GM19023 (cell line): ENCODE results near the gene RRM2.
"Not testable (repeated sequence)": the region's sequence is repeated elsewhere in the genome, so short reads cannot be mapped to it uniquely, and the experiment has no call there.

Experiments used
- ATAC-seq: cut with Tn5 transposase; IDR thresholded peaks from one replicate; pipeline ENCODE4 v1.9.1; 2021; ENCODE audit warnings: mild to moderate bottlenecking, moderate library complexity; ENCODE audit not compliant: unreplicated experiment

Gene RRM2

DNA sequence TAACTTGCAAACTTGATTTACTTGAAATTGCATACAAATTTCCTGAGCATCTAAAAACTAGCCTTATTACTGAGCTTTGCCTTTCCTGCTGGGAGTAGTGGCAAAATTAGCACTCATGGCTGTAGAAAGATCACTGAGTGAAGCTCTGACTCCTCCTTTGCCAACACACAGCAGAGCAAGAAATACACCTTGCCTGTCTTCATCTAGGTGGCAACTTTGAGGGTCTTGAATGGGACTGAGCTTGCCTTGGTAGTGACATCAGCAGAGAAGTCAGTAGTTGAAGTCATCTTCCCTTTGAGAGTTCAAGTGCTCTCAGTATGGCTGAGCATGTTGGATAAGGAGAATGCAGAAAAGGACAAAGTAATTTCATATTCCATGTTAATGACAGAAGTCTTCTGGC, 5.9 kb downstream of the RRM2 start:
- no peak for ATAC-seq

DNA sequence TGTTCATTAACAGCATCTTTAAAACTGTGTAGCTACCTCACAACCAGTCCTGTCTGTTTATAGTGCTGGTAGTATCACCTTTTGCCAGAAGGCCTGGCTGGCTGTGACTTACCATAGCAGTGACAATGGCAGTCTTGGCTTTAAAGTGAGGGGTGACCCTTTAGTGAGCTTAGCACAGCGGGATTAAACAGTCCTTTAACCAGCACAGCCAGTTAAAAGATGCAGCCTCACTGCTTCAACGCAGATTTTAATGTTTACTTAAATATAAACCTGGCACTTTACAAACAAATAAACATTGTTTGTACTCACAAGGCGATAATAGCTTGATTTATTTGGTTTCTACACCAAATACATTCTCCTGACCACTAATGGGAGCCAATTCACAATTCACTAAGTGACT, 7.0 kb downstream of the RRM2 start:
- no peak for ATAC-seq

DNA sequence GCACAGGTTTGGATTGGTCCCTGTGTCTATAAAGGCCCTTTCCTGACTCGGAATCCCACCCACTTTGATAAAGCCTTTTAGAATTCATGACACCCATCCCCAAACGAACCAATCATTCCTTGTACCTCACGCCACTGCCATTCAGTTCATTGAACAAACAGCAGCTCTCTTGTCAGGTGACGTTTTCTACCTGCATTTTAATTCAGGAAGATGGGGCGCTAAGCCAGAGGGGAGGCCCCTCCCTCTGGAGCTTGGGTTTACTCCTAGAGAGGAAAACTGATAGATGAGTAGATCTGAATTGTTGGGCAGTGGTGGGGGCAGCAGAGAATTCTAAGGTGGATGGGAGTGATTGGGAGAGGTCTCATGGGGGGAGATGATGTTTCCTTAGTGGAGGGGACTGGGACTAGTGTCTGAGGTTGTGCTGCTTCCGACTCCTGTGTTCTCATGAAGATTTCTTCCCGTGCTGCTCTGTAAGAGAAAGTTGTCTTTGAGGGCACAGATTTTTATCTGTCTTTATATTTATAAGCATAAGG, 9.6 kb downstream of the RRM2 start:
- ATAC-seq: no peak

DNA sequence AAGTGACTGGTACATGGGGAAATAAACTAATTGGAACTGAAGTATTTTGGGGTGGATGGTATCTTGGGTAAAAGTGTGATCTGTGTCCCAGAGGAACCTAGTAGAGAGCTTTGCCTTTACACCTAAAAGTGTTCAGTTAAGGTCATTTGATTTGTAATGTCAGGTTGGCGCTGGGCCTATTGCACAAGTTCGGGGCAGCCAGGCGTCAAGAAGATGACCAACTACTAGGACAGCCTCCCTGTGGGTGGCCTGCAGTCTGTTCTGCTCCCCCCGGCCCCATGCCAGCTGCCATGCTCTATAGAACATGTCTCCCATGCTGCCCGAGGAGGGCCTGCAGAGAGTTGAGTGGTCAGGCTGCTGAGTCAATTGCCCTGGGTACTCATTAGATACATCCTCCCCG, 10.1 kb downstream of the RRM2 start:
- no peak for ATAC-seq

DNA sequence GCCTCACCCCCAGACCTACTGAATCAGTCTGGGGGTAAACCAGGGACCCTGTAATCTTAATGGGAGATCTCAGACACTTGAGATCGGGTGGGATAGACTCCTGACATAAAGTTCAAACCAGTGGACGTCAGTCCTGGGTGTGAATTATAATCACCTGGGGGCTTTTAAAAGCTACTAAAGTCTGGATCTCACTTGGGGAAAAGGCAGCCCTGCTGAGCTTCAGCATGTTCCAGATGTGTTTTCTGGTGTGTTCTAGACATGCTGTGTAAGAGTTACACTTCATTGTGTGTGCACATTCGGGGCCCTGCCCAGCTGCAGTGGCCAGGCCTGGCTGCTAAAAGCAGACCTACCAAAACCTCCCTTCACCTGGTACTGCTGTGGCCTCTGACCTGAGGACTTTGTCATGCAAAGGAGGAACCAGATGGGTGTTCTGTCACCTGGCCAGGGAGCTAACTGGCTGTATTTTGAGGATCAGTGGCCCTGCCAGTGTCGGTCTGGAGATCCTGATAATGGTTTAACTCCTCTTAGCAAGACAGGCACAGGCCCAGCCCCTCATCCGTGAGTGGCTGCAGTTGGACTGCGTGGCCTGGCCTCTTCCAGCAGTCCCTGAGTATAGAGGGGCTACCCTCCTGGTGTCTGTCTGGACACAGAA, 10.6 kb downstream of the RRM2 start:
- ATAC-seq: no peak

DNA sequence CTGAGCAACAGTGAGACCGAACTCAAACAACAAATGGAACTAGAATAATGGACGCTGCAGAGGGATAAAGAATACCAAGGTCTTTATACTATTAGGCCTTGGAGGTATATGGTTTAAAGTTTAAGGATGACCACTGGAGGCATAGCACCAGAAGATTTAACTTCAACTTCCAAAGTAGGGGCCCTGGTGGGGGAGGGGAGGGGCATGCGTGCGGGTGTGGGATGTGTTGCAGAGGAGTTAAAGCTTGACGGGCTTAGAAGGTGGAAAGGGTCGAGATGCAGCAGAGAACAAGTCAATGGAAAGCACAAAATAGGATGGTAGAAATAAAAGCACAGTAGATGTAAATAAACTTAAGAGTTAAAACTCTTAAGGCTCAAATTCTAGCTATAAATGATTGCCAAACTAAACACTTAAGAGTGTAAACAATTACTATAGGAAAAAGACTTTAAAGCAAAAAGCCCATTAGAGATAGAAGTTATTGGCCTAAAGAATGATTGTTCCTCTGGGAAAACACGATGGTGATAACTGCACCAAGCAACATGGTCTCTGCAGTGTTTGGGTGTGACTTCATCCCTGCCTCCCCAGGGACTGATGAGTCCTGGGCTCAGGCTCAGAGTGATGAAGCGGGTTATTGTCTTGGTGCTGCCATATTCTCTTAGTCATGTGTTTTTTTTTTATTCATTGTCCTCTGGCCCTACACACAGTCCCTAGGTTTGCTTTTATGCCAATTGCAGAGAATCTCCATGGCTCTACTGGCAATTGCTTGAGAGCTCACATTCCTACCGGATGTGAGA, 13.0 kb downstream of the RRM2 start:
- ATAC-seq: no peak

DNA sequence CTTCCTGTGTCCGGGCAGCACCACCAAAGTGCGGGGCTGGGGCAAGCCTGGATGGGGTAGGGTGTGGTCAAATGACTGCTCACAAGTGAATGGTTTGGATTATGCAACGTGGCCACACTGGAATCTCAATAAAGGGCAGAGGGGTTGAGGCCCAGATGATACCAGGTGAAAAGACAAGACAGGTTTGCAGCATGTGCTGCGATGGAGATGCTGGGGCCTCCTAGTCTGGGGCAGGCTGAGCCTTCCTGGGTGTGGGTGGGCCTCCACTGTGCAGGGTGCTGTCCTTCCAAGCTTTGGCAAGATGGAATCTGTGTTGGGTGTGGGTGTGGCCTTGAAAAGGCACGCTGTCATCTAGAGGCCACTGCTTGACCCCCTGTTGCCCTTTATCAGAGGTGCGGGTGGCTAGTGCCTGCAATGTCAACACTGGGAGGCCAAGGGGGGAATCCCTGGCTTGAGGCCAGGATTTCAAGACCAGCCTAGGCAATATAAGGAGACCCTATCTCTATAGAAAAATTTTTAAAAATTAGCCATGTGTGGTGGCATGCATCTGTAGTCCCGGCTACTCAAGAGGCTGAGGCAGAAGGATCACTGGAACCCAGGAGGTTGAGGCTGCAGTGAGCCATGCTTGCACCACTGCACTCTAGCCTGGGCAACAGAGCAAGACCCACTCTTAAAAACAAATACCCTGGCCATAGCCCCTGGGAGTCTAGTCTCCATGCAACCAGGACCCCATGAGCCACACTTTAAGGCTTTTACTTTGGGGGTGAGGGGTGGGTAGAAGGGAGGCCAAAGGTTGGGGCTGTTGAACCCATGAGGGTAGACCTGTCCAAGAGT, 13.8 kb downstream of the RRM2 start:
- no peak for ATAC-seq

DNA sequence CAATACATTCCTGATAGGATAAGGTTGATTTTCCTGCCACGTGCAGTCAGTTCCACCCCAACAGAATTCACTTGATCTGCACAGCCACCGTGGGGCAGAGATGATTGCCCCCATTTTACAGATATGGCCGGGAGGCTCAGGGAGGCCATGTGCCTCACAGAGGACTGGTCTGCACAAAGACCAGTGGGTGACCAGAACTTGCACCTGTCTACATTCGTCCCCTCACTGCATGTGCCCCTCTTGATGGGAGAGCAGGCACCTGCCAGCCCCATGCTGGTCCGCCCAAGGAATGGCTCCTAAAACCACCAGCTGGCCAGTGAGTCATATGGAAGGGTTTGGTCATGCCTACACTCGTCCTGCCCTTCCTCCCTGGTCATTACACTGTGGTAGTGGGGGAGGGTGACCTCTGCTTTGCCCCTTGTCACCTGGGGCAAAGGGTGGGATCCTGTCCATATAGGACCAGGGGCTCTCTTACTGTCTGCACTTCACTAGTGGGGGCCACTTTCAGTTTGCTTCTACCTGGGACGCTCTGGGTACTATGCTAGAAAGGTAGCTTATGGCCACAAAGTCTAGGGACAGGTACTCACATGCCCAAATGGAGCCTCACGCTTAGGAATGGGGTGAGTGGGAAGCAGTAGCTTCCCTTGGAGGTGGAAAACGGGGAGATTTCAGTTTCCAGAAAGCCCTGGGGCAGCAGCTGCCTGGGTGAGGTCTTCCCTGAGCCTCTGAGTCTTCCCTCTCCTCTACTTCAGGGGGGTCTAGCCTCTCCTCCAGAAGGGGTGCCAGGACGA, 14.7 kb downstream of the RRM2 start:
- no peak for ATAC-seq

DNA sequence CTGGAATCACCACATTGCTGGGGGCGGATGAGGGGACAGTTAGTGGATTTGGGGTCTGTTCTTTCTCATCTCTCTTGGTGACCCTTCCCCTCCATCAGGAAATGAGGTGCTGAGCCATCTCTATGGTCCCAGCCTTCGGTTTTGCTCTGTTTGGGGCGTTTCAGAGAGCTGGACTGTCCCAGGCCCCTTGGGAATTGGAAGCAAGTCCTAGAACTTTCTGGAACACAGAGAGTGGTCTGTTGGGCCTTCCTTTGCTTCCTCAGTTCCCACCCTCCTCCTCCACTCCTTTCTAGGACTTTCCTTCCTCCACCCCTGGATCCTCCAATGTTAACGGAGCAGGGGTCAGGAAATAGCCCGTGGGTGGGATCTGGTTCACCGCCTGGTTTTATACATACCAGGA, 17.0 kb downstream of the RRM2 start:
- ATAC-seq: no peak

DNA sequence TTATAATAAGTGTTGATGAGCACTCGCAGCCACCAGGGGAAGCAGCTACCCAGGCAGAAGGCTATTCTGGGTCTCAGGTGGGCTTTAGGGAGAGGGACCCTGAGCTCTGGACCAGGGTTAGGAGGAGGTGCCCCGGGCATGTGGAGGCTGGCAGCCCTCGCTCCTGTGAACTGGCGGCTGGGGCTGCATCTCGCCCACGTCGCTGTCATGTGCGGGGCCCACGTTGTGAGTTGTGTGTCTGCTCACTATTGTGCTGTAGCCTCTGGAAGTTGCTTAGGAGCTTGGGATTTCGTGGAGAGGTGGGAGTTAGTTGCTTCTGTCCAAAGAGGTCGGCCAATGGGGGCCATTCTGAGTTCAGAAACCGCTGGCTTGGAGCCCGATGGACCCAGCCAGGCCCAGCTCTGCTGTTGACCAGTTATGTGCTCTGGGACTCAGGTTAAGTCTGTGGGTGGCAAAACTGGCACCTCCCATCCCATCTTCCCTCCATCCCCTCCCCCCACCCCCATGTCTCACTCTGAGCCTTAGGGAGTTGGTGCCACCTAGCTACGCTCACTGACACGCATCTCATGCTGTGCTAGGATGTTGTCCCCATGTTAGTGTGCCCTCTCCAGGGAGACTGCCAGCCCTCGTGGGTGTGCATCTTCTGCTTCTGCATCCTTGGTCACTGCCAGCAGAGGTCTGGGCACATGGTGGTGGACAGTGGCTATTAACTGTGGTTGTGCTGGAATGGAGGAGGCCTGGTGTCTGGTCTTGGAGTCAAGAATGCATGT, 18.5 kb downstream of the RRM2 start:
- ATAC-seq: no peak

DNA sequence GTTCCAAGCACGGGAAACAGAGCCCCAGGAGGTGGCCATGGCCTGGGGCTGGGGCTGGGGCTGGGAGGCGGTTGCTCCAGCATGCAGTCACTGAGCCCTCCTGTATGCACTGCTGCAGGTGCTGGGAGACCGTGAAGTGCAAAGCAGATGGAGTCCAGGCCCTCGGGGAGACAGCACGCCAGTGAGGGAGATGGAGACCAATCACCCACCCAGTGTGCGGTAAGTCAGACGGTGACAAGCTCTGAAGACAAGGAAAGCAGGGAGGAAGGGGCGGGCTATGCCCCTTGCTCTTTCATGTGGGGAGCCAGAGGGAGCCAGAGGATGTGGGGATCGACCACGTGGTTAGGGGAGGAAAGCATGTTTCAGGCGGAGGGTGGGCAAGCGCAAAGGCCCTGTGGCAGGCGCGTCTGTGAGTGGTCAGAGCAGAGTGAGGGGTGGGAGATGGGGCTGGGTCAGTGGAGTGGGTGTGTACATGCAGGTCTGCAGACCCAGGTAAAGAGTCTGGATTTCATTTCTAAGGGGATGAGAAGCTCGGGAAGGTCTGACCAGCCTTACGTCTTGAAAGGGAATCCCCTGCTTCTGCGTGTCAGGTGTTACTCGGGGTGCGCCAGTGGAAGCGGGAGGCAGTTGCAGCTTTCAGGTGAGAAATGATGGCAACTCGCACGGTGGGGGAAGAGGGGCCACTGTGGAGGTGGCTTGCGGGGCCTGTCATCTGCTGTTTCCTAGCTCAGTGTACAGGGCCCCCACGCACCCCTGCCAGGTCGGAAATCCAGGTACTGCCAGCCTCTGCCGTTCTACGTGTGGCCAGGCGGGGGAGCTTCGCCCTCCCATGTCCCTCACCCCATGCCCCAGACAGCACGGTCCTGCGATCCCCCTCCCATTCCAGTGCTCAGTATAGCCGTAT, 19.4 kb downstream of the RRM2 start:
- ATAC-seq: no peak

DNA sequence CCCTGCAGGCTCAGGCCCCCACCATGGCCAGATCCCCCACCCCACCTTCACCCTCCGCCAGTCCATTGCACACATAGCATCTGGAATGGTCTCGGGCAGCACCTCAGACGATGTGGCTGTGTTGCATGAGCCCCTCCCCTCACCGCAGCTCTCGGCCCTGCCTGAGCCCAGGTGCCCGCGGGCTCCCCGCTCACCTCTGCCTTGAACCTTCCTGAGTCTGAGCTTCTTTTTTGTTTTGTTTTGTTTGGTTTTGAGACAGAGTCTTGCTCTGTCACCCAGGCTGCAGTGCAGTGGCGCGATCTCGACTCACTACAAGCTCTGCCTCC, 20.1 kb downstream of the RRM2 start:
- no peak for ATAC-seq

DNA sequence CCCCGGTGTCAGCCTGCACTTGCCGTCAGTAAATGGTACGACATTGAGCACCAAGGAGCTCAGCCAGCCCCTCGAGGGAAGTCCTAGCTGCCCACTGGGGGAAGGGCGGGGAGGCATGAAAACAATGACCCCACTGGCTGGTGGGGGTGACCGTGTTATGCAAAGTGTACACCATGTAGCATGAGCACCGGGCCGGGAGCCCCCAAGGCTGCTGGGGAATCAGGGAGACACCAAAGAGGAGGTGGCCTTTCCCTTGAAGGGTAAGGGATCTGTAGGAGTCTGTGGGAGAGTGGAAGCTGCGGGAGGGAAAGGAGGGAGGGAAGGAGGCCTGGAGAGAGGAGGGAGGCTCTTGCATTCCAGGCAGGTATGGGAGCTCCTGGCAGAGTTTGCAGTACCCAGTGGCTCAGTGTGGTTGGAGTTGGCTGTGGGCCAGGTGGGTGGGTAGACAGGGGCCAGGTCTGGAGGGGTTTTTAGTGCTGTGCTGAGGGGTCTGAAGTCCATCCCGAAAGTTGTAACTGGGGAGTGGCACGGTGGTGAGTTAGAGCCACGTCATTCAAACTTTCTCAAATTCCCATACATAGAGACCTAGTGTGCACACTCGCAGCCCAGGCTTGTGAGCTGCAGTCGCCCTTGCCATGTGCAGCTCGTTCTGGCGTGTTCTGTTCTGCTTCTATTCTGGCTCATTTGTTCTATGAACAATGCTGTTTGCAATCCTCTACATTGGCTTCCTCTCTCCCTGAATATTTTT, 22.4 kb downstream of the RRM2 start:
- no peak for ATAC-seq

DNA sequence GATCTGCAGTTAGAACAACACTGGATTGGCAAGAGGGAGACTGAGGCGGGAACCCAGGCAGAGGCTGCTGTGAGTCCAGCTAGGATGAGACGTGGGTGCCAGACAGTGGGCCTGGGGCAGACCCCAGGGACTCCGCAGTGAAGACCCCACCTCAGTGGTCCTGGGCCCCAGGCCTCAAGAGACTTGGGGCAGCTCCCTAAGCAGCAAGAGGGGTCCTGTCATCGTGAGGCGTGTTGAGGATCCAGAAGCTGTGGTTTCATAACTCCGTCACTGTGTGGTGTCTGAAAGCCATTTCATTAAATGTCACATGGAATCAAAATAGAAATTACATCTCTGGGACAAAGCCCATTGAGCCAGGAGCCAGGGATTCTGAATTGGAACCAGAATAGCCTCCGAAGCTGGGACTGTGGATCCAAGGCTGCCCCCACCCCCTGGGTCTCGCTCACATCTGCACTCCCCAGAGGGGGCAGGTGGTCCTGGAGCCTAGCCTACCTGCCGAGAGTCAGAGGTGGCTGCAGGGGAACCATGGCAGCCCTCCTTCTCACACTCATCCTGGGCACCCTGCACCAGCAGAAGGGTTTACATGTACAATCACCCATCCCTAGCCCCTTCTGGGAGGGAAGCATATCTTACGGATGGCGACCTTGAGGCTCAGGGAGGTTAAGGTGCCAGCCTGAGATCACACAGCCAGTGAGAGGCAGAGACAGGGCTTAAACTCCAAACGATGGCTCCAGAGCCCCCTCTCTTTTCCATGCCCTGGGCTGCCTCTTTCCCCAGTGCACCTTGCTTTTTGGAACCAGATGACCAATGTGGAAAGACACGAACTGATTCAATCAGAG, 23.2 kb downstream of the RRM2 start:
- no peak for ATAC-seq

DNA sequence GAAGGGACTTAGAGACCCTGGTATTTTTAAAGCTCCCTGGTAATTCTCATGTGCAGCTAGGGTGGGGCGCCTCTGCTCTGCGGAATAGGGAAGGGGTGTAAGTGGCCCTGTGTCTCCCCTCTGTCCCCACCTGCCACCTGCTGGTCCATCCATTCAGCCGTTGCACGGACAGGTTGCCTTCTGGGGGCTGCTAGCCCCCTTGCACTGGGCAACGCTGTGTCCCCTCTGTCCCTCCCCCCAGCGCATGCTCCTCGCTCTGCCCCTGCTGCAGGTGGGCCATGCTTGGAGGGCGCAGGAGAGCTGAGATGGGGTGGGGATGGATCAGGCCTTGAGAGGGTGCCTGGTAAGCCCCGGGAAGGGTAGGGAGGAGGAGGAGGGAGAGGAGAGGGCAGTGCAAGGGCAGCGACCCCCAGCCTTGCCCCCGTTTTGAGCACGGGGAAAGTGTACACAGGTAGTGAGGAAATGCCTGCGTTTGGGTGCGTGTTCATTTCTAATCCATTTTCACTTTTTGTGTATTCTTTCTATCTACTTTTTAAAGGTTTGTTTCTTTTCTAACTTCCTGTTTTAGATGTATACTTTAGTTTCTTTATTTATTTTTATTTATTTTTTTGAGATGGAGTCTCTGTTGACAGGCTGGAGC, 23.9 kb downstream of the RRM2 start:
- ATAC-seq: no peak

DNA sequence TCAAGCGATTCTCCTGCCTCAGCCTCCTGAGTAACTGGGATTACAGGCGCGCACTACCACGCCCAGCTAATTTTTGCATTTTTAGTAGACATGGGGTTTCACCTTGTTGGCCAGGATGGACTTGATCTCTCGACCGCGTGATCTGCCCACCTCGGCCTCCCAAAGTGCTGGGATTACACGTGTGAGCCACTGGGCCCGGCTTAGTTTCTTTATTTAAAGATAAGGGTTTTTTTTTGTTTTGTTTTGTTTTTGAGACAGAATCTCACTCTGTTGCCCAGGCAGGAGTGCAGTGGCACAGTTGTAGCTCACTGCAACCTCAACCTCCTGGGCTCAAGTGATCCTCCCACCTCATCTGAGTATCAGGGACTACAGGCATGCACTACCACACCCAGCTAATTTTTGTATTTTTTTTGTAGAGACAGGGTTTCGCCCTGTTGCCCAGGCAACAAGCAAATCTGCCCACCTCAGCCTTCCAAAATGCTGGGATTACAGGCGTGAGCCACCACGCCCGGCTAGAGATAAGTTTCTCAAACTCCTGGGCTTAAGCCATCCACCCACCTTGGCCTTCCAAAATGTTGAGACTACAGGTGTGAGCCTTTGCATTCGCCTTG, 24.6 kb downstream of the RRM2 start:
- ATAC-seq: not testable (repeated sequence)

DNA sequence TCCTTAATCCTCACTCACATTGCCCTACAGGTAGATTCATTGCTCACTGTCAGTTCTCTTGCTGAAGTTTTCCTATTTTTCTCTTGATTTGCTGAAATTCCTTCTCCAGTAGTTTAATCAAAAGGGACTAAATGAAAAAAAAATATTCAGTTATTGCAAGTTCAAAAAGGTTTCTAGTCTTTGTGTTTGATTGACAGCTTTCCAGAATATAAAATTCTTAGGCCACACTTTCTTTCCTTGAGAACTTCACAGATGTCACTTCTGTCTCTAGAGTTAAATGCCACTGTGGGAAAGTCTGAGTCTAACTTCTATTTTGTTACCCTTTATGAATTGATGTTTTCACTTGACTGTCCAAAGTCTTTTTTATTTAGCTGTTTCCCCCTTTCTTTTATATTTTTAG, 25.7 kb downstream of the RRM2 start:
- no peak for ATAC-seq
